ENCODE measurements around the gene NELFCD.

DNA sequence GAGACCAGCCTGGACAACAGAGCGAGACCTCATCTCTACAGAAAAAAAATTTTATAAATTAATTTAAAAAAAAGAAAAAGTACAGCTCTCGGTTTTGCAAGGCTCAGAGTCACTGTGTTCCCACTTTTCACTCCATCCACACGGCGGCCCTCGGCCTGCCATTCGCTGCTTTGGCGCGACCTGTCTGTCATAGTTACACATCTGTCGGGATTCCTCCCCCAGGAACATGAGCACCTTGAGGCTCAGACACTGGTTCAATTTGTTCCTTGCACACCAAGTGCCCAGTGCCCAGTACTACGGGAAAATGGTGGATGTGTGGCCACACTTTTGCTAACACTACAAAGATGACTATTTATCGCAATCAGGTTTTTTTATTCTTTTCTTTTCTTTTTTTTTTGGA lies 17.6 kb downstream of the NELFCD start:
- TF ChIP-seq EZH2 (IDR thresholded peaks at IDR 0.05; ENCODE audit: borderline replicate concordance, low read depth, low read length, severe bottlenecking) = no peak
- TF ChIP-seq, protein P1, sequence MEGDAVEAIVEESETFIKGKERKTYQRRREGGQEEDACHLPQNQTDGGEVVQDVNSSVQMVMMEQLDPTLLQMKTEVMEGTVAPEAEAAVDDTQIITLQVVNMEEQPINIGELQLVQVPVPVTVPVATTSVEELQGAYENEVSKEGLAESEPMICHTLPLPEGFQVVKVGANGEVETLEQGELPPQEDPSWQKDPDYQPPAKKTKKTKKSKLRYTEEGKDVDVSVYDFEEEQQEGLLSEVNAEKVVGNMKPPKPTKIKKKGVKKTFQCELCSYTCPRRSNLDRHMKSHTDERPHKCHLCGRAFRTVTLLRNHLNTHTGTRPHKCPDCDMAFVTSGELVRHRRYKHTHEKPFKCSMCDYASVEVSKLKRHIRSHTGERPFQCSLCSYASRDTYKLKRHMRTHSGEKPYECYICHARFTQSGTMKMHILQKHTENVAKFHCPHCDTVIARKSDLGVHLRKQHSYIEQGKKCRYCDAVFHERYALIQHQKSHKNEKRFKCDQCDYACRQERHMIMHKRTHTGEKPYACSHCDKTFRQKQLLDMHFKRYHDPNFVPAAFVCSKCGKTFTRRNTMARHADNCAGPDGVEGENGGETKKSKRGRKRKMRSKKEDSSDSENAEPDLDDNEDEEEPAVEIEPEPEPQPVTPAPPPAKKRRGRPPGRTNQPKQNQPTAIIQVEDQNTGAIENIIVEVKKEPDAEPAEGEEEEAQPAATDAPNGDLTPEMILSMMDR (IDR thresholded peaks at IDR 0.05; ENCODE audit: borderline replicate concordance, extremely low read depth, low read length, poor library complexity, severe bottlenecking) = no peak
